Activated naive CD4-positive, alpha-beta T cell treated with anti-CD3 and anti-CD28 coated beads, Interleukin-2, amount 50 U/mL, for 24 hours (primary cell): ENCODE measurements around the gene AR.
A peak's percentile ranks its signal among the peaks of the same experiment; 100 is the strongest.

Experiments
- H3K27ac Mint-ChIP-seq: one replicate; pipeline ENCODE4 v1.8.0; 2021; ENCODE audit warnings: mild to moderate bottlenecking, mixed read lengths
- H3K27me3 Mint-ChIP-seq: one replicate; pipeline ENCODE4 v1.8.0; 2021; ENCODE audit warnings: mixed read lengths
- H3K36me3 Mint-ChIP-seq: one replicate; pipeline ENCODE4 v1.8.0; 2021; ENCODE audit warnings: mixed read lengths
- H3K4me1 Mint-ChIP-seq: one replicate; pipeline ENCODE4 v1.8.0; 2021; ENCODE audit warnings: mixed read lengths
- H3K4me3 Mint-ChIP-seq: one replicate; pipeline ENCODE4 v1.8.0; 2021; ENCODE audit warnings: mild to moderate bottlenecking, mixed read lengths
- H3K9me3 Mint-ChIP-seq: one replicate; pipeline ENCODE4 v1.8.0; 2021; ENCODE audit warnings: mixed read lengths

Gene AR

DNA sequence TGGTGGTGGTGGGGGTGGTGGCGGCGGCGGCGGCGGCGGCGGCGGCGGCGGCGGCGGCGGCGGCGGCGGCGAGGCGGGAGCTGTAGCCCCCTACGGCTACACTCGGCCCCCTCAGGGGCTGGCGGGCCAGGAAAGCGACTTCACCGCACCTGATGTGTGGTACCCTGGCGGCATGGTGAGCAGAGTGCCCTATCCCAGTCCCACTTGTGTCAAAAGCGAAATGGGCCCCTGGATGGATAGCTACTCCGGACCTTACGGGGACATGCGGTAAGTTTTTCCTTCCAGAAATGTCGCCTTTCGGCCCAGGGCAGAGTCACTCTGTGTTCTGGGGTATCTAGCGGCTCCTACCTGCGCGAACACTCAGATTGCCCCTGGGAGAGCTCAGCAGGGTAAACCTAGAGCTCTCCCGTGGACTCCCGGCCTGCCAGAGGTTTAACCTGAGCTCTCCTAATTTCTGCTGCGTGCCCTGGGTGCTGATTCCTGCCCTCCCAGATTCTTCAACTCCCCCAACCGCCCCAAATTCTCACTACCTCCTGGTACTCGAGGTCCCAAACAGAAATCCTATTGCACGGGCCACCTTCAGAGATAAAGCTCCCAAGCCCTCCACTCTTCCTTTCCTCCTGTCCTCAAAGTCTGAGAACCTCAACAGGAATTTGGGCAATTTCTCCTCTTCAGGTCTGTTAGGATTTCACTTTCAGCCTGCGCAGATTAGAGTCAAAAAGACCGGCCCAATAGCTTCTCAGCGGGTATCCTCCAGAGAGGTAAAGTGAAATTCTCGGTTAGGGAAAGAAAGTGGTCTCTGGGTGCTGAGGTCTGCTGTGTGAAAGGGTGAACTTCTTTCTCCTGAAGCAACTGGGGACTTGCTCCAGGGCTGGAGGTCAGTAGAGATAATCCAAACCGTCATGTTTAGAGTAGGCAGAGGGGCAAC lies 2.9 kb downstream of the AR start:
- peak overlapping the region; percentile 47 for H3K4me3 Mint-ChIP-seq
- H3K27ac Mint-ChIP-seq: no peak overlapping the region
- H3K27me3 Mint-ChIP-seq: peaks cover 10% of the 10 kb centered on the region
- H3K36me3 Mint-ChIP-seq: no peaks in the 10 kb centered on the region
- peaks cover 9% of the 10 kb centered on the region for H3K4me1 Mint-ChIP-seq
- H3K9me3 Mint-ChIP-seq: no peaks in the 10 kb centered on the region

DNA sequence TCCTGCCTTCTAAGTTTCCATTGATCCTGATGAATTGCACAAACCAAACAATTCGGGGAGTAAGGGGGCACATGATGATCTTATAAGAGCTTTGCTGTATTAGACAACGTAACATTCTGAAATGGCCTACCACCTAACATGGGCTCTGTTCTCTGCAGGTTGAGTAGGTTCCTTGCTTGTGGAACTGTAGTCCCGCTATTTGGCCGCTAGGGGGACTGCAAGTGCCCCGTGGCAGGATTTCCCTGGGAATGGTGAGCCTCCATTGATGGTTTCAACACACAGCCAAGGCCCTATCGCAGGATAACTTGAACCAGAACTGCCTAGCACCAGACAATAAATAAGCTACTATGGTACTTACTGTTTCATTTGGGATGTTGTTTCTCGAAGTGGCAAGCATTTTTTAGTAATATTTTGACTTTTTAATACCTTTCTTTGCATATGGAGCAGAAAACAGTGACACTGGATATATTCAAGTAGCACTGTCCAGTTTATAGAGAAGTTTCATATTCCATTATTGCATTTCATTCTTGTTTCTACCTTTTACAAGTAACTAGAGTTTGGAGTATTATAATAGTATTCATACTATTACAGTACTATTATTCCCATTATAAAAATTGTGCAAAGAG lies 11.9 kb downstream of the AR start:
- Mint-ChIP-seq H3K4me3 (no peak overlapping the region), H3K36me3 (no peaks in the 10 kb centered on the region), H3K4me1 (no peaks in the 10 kb centered on the region), H3K9me3 (no peaks in the 10 kb centered on the region), H3K27me3 (peaks cover 3% of the 10 kb centered on the region), H3K27ac (no peak overlapping the region)

DNA sequence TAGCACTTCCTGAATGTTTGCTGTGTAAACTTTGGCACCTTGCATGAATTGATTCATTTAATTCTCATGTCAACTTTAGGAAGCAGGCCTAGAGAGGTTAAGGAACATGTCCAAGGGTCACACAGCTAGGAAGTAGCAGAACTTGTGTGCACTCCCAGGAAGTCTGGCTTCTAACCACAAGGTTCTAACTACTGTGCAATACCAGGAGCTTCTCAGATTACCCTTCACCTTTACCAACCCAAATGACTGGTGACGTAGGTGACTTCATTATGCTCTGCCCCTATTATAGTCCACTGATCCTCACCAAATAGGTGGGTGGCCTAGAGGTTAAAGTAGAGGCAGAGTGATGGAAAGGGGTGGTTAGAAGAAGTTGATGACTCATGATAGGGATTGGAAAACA lies 14.4 kb downstream of the AR start:
- H3K4me3 Mint-ChIP-seq: no peak overlapping the region
- H3K27me3 Mint-ChIP-seq: no peaks in the 10 kb centered on the region
- no peaks in the 10 kb centered on the region for H3K9me3 Mint-ChIP-seq
- H3K4me1 Mint-ChIP-seq: no peaks in the 10 kb centered on the region
- H3K36me3 Mint-ChIP-seq: no peaks in the 10 kb centered on the region
- no peak overlapping the region for H3K27ac Mint-ChIP-seq

DNA sequence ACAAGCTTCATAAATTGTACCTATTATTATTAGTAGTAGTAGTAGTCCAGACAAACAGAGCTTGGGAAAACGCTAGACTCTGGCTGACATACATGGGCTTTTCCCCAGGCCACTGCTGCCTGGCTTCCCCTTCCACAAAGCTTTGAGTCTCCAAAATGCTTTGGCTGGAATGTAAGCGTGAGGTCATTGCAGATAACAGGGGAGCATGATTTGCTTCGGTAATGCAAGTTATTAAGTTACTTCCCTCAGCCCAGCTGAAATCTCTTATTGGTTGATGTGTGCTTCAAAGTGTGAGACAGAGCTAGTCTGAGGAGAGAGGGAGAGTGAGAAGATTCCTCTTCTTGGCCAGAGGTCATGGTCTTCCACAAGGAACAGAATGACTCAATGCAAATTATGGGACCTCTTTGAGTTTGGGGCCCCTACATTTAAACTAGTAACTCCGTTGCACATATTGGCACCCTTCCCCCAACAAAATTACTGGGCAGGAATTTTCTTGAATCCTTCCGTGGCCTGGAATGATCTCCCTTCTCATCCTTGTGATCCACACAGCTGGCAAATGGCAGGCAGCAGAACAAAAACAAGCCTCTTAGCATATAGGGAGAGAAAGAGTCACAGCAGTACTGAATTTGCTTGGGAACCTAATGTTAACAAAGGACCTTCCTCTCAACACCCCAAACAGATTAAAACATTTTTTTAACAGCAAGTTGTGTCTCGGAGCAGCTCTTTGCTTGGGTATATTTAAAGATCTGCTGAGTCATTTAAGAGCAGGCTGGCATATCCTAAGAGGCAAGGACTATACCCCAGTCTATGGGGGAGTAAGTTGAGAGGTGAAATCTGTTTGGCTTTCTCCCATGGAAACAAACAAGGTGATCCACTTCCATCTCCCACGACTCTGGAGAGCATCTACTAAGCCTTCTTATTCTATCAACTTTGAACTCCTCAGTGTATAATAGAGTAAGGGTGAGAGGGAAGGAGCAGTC lies 19.9 kb downstream of the AR start:
- Mint-ChIP-seq H3K27me3 (no peaks in the 10 kb centered on the region), H3K9me3 (no peaks in the 10 kb centered on the region), H3K27ac (no peak overlapping the region), H3K4me3 (no peak overlapping the region), H3K4me1 (no peaks in the 10 kb centered on the region), H3K36me3 (no peaks in the 10 kb centered on the region)

DNA sequence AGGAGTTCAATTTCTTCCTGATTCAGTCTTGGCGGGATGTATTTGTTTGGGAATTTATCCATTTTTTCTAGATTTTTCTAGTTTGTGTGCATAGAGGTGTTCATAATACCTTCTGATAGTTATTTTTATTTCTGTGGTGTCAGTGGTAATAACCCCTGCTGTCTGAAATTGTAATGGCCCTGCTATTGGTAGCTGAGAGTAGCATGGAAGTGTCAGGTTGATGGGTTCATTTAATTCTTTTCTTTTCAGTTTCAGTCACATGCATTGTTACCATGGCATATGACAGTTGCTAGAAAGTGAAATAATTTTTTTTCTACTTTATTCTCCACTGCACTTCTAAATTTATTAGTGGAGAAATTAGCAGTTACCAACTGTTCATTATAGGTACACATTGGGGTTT lies 20.7 kb downstream of the AR start:
- no peak overlapping the region for H3K27ac Mint-ChIP-seq
- no peaks in the 10 kb centered on the region for H3K36me3 Mint-ChIP-seq
- H3K4me3 Mint-ChIP-seq: no peak overlapping the region
- no peaks in the 10 kb centered on the region for H3K9me3 Mint-ChIP-seq
- H3K27me3 Mint-ChIP-seq: no peaks in the 10 kb centered on the region
- H3K4me1 Mint-ChIP-seq: no peaks in the 10 kb centered on the region

DNA sequence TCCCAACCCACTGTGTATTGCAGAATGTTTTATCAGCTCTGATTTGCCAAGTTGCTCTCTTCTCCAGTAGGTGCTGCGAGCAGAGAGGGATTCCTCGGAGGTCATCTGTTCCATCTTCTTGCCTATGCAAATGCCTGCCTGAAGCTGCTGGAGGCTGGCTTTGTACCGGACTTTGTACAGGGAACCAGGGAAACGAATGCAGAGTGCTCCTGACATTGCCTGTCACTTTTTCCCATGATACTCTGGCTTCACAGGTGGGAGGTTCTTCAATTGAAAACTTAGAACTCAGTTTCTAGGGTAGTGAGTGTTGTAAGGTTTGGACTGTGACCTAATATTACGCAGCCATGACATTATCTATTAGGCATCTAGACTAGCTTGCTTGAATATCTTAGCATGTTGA lies 24.9 kb downstream of the AR start:
- no peak overlapping the region for H3K27ac Mint-ChIP-seq
- no peak overlapping the region for H3K4me3 Mint-ChIP-seq
- no peaks in the 10 kb centered on the region for H3K9me3 Mint-ChIP-seq
- H3K36me3 Mint-ChIP-seq: no peaks in the 10 kb centered on the region
- no peaks in the 10 kb centered on the region for H3K4me1 Mint-ChIP-seq
- H3K27me3 Mint-ChIP-seq: no peaks in the 10 kb centered on the region

DNA sequence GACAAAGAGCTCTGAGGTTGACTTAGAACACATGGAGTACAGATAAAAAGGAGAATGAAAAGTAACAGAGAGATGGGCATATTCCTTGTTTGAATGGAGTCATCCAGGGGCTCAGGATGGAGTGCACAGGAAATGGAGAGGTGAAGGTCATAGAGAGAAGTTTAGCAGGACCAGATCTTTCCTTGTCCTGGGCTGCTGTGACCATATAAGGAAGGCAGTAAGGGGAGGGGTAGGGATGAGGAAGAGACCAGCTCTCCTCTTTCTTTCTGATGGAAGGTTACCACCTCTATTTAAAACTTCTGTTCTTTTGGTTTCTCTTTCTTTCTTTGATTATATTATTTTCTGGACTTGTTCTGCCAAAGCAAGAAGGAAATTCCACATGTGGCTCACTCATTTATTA lies 27.0 kb downstream of the AR start:
- H3K27me3 Mint-ChIP-seq: no peaks in the 10 kb centered on the region
- no peaks in the 10 kb centered on the region for H3K36me3 Mint-ChIP-seq
- H3K4me1 Mint-ChIP-seq: no peaks in the 10 kb centered on the region
- no peak overlapping the region for H3K4me3 Mint-ChIP-seq
- no peaks in the 10 kb centered on the region for H3K9me3 Mint-ChIP-seq
- H3K27ac Mint-ChIP-seq: no peak overlapping the region

DNA sequence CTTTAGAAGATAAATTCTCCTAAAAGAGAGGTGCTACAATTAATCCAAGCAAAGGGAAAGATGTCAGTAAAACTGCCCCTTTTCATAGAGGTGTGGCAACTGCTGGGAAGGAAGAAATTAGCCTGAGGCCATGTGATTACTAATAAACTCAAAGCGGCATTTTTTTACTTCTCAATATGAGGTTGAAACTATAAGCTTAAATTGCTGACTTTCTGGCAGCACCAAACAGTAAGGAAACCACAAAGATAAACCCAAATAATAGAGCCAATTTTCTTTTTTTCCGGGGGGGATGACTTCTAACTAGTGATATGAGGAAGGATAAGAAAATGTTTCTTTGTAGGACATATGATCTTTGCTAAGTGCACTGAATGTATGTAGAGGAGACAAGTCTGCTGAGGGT lies 30.9 kb downstream of the AR start:
- Mint-ChIP-seq H3K4me1 (no peaks in the 10 kb centered on the region), H3K36me3 (no peaks in the 10 kb centered on the region), H3K27me3 (no peaks in the 10 kb centered on the region)

DNA sequence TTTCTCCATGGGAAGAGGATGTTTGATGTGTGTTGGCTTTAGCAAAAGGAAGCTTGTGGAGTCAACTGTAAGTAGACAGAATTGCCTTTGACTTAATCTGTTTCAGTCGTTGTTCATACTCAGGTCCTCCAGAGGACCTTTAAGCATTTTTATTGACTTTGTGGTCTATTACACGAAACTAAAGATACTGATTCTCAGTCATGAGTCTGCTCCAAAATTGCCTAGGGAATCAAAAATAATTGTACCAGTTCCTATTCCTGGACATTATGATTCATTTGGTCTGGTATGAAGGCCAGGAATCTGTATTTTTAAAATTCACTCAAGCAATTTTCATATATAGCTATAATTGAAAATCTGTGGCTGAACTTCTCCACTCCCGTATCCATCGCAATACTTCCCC lies 38.6 kb downstream of the AR start:
- no peaks in the 10 kb centered on the region for H3K9me3 Mint-ChIP-seq
- H3K4me3 Mint-ChIP-seq: no peak overlapping the region
- peaks cover 1% of the 10 kb centered on the region for H3K27me3 Mint-ChIP-seq
- H3K36me3 Mint-ChIP-seq: no peaks in the 10 kb centered on the region
- H3K4me1 Mint-ChIP-seq: no peaks in the 10 kb centered on the region
- H3K27ac Mint-ChIP-seq: no peak overlapping the region

More for the DNA sequence above, 30.9 kb downstream of the AR start:
- no peak overlapping the region for H3K27ac Mint-ChIP-seq
- H3K4me3 Mint-ChIP-seq: no peak overlapping the region
- H3K9me3 Mint-ChIP-seq: no peaks in the 10 kb centered on the region

DNA sequence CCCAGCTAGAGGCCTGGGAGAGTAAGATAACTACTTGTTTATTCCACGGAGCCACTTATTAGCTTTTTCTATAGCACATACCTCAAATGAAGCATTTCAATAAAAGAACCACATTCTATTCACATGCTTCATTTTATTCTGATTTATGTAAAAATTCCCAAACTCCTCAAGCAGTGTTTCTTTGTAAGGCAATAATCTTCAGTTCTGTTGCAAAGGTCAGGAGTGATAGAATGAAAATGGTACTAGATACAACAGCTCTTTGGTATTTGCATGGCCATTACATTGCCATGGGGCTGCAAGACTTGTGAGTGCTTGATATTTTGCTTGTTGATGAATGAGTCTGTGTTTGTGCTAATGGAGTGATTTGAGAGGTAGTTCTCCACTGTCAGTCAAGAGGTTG lies 39.4 kb downstream of the AR start:
- Mint-ChIP-seq H3K9me3 (no peaks in the 10 kb centered on the region), H3K4me1 (no peaks in the 10 kb centered on the region), H3K27ac (no peak overlapping the region), H3K27me3 (peaks cover 1% of the 10 kb centered on the region), H3K4me3 (no peak overlapping the region), H3K36me3 (no peaks in the 10 kb centered on the region)

DNA sequence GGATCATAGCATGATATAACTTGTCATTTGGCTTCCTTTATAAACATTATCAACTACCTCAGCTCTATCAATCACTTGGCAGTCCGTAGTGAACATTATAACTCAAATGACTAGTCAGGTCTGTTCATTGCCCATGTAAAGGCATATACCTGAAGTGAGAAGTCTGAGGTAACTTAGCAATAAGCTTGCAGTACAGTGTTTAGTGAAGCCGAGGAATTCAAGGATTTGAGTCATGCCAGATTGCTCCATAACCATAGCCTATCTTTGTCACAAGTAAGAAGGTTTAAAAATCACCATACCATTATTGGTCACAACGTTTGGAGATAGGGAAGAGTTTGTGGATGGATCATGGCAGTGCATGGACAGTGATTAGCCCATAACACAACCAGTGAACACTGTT lies 41.6 kb downstream of the AR start:
- no peaks in the 10 kb centered on the region for H3K9me3 Mint-ChIP-seq

DNA sequence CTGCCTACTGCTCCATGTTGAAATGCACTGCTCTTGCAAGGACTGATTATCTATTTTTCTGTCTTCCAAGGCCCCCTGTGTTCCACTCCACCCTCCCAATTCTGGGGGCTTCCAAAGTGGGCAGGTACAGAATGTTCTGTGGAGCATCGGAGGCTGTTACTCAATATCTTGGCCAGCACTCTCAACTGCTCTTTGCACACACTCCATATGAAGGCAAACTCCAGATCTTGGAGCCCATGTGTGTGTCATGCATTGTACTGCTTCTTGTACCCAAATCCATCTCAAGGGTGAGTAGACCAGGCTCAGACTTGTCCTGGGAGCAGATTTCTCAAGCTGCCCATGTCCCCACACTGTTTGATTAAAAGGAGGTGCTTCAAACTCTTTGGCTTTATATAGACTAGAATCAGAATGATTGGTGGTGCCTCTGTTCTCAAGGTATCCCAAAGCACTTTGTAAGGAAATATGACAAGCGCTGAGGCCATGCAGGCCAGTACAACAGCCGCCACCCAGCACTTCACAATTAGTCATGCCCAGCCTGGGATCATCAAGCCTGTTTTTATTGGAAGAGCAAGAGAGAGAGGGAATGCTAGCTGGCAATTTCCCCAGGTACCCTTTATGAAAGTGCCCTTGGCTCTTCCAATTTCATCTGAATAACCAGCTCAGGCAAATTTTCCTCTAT lies 44.3 kb downstream of the AR start:
- H3K27ac Mint-ChIP-seq: no peak overlapping the region
- no peak overlapping the region for H3K4me3 Mint-ChIP-seq
- no peaks in the 10 kb centered on the region for H3K36me3 Mint-ChIP-seq
- no peaks in the 10 kb centered on the region for H3K4me1 Mint-ChIP-seq
- H3K9me3 Mint-ChIP-seq: no peaks in the 10 kb centered on the region
- no peaks in the 10 kb centered on the region for H3K27me3 Mint-ChIP-seq

More for the DNA sequence above, 41.6 kb downstream of the AR start:
- H3K27me3 Mint-ChIP-seq: peaks cover 1% of the 10 kb centered on the region
- no peak overlapping the region for H3K27ac Mint-ChIP-seq
- no peaks in the 10 kb centered on the region for H3K4me1 Mint-ChIP-seq
- no peak overlapping the region for H3K4me3 Mint-ChIP-seq
- H3K36me3 Mint-ChIP-seq: no peaks in the 10 kb centered on the region

DNA sequence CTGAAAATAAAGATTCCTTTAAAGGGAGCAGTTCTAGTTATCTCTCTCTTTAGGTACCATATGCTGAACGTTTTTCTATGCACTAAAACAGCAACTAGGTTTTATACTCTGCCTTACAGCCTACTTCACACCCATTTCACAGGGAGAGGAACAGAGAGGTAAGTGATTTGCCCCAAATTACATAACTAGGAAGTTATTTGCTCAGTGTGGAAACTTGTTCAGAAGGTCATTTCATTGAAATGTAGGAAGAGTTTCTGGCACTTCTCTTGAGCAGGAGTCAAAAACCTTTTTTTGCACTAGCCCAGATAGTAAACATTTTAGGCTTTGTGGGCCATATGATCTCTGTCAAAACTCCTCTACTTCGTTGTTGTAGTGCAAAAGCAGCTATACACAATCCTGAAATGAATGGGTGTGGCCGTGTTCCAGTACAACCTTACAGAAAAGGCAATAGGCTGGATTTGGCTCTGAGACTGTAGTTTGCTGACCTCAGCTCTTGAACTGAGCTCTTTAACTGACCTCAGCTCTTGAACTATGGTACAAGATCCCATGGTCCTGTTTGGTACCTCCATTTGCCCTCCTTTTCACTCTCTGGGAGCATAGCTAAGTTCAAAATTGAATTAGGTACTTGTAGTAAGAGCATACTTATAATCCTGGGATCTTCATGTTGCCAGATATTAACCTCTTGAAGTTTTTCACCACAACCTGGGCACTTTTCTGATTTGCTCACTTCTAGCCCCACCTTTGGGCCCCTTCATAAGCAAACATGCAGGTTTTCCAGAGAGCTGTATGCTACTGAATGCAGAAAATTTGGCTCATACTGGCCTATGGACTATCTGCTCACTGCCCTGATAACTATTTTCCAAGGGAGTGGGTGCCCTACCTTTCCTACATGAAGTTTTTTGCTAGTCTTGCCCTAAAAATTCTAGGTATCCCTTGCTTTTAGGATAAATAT lies 53.3 kb downstream of the AR start:
- Mint-ChIP-seq H3K4me1 (no peaks in the 10 kb centered on the region), H3K27me3 (no peaks in the 10 kb centered on the region), H3K9me3 (no peaks in the 10 kb centered on the region), H3K27ac (no peak overlapping the region), H3K4me3 (no peak overlapping the region), H3K36me3 (no peaks in the 10 kb centered on the region)

DNA sequence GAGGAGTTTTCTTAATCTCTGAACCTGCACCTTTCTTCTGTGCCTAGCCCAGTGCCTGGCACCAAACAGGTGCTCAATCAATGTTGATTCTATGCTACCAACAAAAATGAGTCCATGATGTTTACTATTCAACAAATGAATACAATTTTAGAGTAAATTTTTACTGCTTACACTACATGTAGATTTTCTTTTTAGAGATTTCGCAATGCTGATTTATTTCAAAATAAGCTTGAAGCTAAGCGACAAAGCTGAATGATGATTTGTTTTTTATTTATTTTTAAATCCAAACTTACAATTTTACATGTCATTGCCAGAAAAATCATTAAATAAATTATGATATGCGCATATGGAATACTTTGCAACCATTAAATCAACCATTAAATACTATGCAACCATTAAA lies 55.7 kb downstream of the AR start:
- no peaks in the 10 kb centered on the region for H3K4me1 Mint-ChIP-seq
- no peaks in the 10 kb centered on the region for H3K36me3 Mint-ChIP-seq
- no peaks in the 10 kb centered on the region for H3K9me3 Mint-ChIP-seq
- H3K4me3 Mint-ChIP-seq: no peak overlapping the region
- H3K27ac Mint-ChIP-seq: no peak overlapping the region
- no peaks in the 10 kb centered on the region for H3K27me3 Mint-ChIP-seq
